ENCODE results near the gene PKDREJ. TPM values are rescaled to one million over a fixed set of nuclear protein-coding genes. Genes with fewer than 3 reads are reported as not detected.

The PKDREJ gene
- total and polyA plus RNA-seq, 2 of the 4 experiments (the other 2 are of a cell fraction): 0.02 TPM; not detected in 1

DNA sequence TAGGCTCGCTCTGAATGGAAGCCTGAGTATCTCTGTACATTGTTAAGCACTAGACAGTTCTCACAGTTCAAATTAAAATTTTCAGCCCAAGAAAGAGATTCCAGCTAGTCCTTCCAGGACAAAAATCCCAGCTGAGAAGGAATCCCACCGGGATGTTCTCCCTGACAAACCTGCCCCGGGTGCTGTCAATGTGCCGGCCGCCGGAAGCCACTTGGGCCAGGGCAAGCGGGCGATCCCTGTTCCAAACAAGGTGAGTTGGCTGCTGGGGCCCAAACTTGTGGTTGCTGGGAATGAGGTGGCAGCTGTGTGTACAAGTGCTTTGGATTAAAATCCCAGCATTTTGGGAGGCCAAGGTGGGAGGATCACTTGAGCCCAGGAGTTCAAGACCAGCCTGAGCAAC, 48.9 kb upstream of the PKDREJ start:
- dilution Hi-C loops (cut with HindIII; ENCODE audit: low sequenced_read_pairs, unreplicated experiment) (no loop called here), intact Hi-C loops (cut with micrococcal nuclease) (no loop called here), in situ Hi-C loops (cut with MboI; ENCODE audit: low sequenced_read_pairs) (loop anchor here (5.0 kb wide), 1 partner anchor 325 kb away; no protein-coding TSS in a partner anchor)
- TF ChIP-seq MXI1 (IDR thresholded peaks at IDR 0.05; ENCODE audit: borderline replicate concordance, low read depth, low read length): no peak
- no peak for TF ChIP-seq MAFK (IDR thresholded peaks at IDR 0.05; ENCODE audit: low read depth, low read length)
- TF ChIP-seq BHLHE40 (IDR thresholded peaks at IDR 0.05; ENCODE audit: low read depth, low read length): no peak
- TF ChIP-seq CHD1 (IDR thresholded peaks at IDR 0.05; ENCODE audit: low read depth, low read length): no peak
- TF ChIP-seq MAZ (IDR thresholded peaks at IDR 0.05; ENCODE audit: borderline replicate concordance, low read depth, low read length): no peak
- TF ChIP-seq FOS (IDR thresholded peaks at IDR 0.05; ENCODE audit: low read depth, low read length): no peak
- no peak for TF ChIP-seq POLR2A (IDR thresholded peaks at IDR 0.05; ENCODE audit: low read depth, low read length)
- TF ChIP-seq RFX5 (IDR thresholded peaks at IDR 0.05; ENCODE audit: low read depth, low read length): no peak
- no peak for TF ChIP-seq SMC3 (IDR thresholded peaks at IDR 0.05; ENCODE audit: low read depth, low read length)
- TF ChIP-seq, protein P1, sequence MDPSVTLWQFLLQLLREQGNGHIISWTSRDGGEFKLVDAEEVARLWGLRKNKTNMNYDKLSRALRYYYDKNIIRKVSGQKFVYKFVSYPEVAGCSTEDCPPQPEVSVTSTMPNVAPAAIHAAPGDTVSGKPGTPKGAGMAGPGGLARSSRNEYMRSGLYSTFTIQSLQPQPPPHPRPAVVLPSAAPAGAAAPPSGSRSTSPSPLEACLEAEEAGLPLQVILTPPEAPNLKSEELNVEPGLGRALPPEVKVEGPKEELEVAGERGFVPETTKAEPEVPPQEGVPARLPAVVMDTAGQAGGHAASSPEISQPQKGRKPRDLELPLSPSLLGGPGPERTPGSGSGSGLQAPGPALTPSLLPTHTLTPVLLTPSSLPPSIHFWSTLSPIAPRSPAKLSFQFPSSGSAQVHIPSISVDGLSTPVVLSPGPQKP (IDR thresholded peaks at IDR 0.05; ENCODE audit: borderline replicate concordance, low read depth, low read length): no peak
- TF ChIP-seq RCOR1 (IDR thresholded peaks at IDR 0.05; ENCODE audit: insufficient replicate concordance, low read length): no peak
- TF ChIP-seq NFE2L2 (IDR thresholded peaks at IDR 0.05; ENCODE audit: low read depth, low read length): no peak
- TF ChIP-seq CEBPB (IDR thresholded peaks at IDR 0.05; ENCODE audit: low read depth, low read length): no peak
- Histone ChIP-seq H2AFZ (replicated peaks; ENCODE audit: low read length, poor library complexity) (no peak overlapping the region), H3K27me3 (ENCODE audit: control insufficient read depth, insufficient read depth, low read length) (no peaks in the 10 kb centered on the region), H2AK9ac (replicated peaks; ENCODE audit: low read depth, low read length, poor library complexity) (no peak overlapping the region), H3K36me3 (ENCODE audit: control insufficient read depth, insufficient read depth, low read length) (peaks cover 1% of the 10 kb centered on the region), H3K14ac (replicated peaks; ENCODE audit: low read depth, low read length) (no peak overlapping the region), H4K5ac (ENCODE audit: low read depth, low read length) (no peak overlapping the region), H2AK5ac (ENCODE audit: low read depth, low read length) (no peak overlapping the region), H2BK5ac (ENCODE audit: low read depth, low read length, poor library complexity, severe bottlenecking) (no peak overlapping the region), H4K8ac (ENCODE audit: low read depth in 2 of 2, low read length in 2 of 2) (no peak overlapping the region), H3K4me1 (ENCODE audit: control insufficient read depth, insufficient read depth, low read length) (no peaks in the 10 kb centered on the region), H4K20me1 (ENCODE audit: insufficient read depth, low read length) (no peaks in the 10 kb centered on the region), H3K4me2 (ENCODE audit: low read depth, low read length) (no peak overlapping the region), H2BK120ac (ENCODE audit: low read depth, low read length) (no peak overlapping the region), H3K23ac (ENCODE audit: low read depth, low read length) (no peak overlapping the region), H2BK15ac (ENCODE audit: low read depth, low read length) (no peak overlapping the region), H3K9me3 (ENCODE audit: control insufficient read depth, insufficient read depth, low read length) (no peaks in the 10 kb centered on the region), H3K9ac (ENCODE audit: low read depth, low read length) (no peak overlapping the region), H3K4me3 (ENCODE audit: insufficient read depth, low read depth, low read length) (no peak overlapping the region), H3K9me1 (ENCODE audit: insufficient read depth, low read length) (no peaks in the 10 kb centered on the region), H3K79me1 (ENCODE audit: low read depth in 1 of 2, low read length in 2 of 2) (peaks cover 28 to 32% of the 10 kb centered on the region in 2 experiments), H3K27ac (ENCODE audit: insufficient read depth, low read length) (no peak overlapping the region), H2BK20ac (ENCODE audit: low read depth, low read length) (no peak overlapping the region), H3K4ac (ENCODE audit: low read depth, low read length) (no peak overlapping the region), H4K91ac (ENCODE audit: insufficient read depth, low read depth, low read length) (no peak overlapping the region), H3K56ac (ENCODE audit: extremely low read depth, insufficient read depth, low read length) (no peak overlapping the region), H3K18ac (ENCODE audit: low read depth, low read length) (no peak overlapping the region)
- no peak for ATAC-seq (ENCODE audit: low read depth)
- no peak for DNase-seq
- POLR2A ChIA-PET (ENCODE audit: unreplicated experiment): interaction anchor here (0.6 kb wide), 1 partner anchor 189 kb away, joined by 5 read pairs; no protein-coding TSS in a partner anchor
- CTCF ChIA-PET: interaction anchor here (0.7 kb wide), 1 partner anchor 194 kb away, joined by 5 read pairs; no protein-coding TSS in a partner anchor
- BruUV-seq (replicated peaks): no TSS peak
- WGBS, 2 experiments (ENCODE audit: extremely low coverage in 2 of 2, insufficient read length in 1 of 2): 97% methylated on average over 7 of the region's 8 CpGs; no CpG with 5 or more reads in 1 of the 2 experiments
